HFFc6 (cell line): ENCODE results near the gene IGFBP7. TPM values are rescaled to one million over a fixed set of nuclear protein-coding genes. Genes with fewer than 3 reads are reported as not detected.
A peak's percentile ranks its signal among the peaks of the same experiment; 100 is the strongest.

Experiments
- DNase-seq: peaks from one replicate; pipeline ENCODE4 v3.0.0-alpha.2; 2018
- H3K27ac Mint-ChIP-seq: 2 replicates; pipeline ENCODE4 v1.8.0; 2020; ENCODE audit warnings: mild to moderate bottlenecking, mixed read lengths
- H3K27me3 Mint-ChIP-seq: 2 replicates; pipeline ENCODE4 v1.8.0; 2021; ENCODE audit warnings: mild to moderate bottlenecking, moderate library complexity, mixed read lengths; ENCODE audit not compliant: insufficient read depth
- H3K36me3 Mint-ChIP-seq: 2 replicates; pipeline ENCODE4 v1.8.0; 2021; ENCODE audit warnings: low read depth, mixed read lengths
- H3K4me1 Mint-ChIP-seq: 2 replicates; pipeline ENCODE4 v1.8.0; 2020; ENCODE audit warnings: low read depth, mixed read lengths
- H3K4me3 Mint-ChIP-seq: 2 replicates; pipeline ENCODE4 v1.8.0; 2020; ENCODE audit warnings: mild to moderate bottlenecking, moderate library complexity, mixed read lengths
- H3K9me3 Mint-ChIP-seq: 2 replicates; pipeline ENCODE4 v1.8.0; 2020; ENCODE audit warnings: mild to moderate bottlenecking, mixed read lengths
- total RNA-seq, 6 experiments: library from RNA; stranded (reverse); fragmentation: NEBNext Ultra II Directional; extraction: Animal tissue kit (Norgen Biotek cat#: 25700); gene quantifications; 2 replicates in 1 of 6; 3 replicates in 5 of 6; pipeline ENCODE4 v1.2.3, GENCODE V29; 2021
- TF ChIP-seq, protein P1 (sequence below): fragments of 200-600 bp; sonication (generic); IDR thresholded peaks from 2 replicates; pipeline ENCODE4 v1.5.0; 2021; ENCODE audit warnings: antibody characterized with exemption, mild to moderate bottlenecking

Gene IGFBP7
- total RNA-seq, 6 experiments from 2014 or later: 464 to 821 (median 485) TPM

DNA sequence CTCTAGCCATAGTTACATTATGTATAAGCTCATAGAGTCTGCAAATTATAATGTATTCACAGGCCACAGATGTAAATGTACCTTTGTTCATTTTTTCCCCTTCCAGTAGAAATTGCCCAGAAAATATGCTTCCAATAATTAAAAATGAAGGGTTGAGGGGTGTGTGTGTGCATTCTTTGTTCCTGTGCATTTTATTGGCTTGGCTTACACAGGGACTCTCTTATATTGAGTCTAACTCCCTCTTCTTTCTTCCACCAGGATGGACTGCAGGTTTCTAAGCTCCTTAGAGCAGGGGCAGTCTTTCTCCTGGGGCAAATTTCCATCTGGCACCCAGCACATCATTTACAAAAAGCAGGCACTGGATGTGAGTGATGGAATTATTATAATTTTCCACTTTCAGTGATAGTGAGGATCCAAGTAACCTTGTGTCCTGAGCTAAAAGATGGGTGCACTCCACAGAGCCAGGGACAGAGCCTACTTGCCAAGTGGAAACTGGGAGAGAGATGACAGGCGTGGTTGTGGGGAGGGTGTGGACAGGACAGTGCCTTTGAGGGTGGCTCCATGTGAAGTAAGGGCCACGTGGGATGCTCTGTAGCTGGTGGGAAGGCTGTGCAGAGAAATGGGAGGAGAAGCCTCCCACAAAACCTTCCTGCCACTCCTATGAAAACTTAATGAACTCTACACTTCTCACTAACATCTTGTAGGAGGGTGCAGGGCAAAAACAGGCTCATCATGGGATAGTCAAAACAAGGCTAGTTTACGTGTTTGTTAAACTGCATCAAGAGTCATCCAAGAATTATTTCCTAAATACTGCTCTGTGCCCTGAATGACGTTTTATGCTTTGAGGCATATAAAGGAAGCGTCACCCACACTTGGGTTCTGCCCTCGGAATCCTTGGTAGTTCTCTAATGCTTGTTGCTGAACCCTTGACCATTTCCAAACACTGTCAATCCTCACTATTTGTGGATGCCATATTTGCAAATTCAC, 16.0 kb downstream of the IGFBP7 start:
- peak overlapping the region; percentile 57 for H3K4me3 Mint-ChIP-seq
- no peaks in the 10 kb centered on the region for H3K9me3 Mint-ChIP-seq
- H3K4me1 Mint-ChIP-seq: peaks cover 94% of the 10 kb centered on the region
- no peak for DNase-seq
- H3K27ac Mint-ChIP-seq: peak overlapping the region; percentile 84
- TF ChIP-seq, protein P1, sequence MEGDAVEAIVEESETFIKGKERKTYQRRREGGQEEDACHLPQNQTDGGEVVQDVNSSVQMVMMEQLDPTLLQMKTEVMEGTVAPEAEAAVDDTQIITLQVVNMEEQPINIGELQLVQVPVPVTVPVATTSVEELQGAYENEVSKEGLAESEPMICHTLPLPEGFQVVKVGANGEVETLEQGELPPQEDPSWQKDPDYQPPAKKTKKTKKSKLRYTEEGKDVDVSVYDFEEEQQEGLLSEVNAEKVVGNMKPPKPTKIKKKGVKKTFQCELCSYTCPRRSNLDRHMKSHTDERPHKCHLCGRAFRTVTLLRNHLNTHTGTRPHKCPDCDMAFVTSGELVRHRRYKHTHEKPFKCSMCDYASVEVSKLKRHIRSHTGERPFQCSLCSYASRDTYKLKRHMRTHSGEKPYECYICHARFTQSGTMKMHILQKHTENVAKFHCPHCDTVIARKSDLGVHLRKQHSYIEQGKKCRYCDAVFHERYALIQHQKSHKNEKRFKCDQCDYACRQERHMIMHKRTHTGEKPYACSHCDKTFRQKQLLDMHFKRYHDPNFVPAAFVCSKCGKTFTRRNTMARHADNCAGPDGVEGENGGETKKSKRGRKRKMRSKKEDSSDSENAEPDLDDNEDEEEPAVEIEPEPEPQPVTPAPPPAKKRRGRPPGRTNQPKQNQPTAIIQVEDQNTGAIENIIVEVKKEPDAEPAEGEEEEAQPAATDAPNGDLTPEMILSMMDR: no peak
- peaks cover 59% of the 10 kb centered on the region for H3K36me3 Mint-ChIP-seq
- peaks cover 4% of the 10 kb centered on the region for H3K27me3 Mint-ChIP-seq

GRCh38 chr4:57091657-57092162, 18.5 kb downstream of the IGFBP7 start:
- no peak for DNase-seq
- peaks cover 4% of the 10 kb centered on the region for H3K27me3 Mint-ChIP-seq
- H3K9me3 Mint-ChIP-seq: no peaks in the 10 kb centered on the region
- TF ChIP-seq, protein P1: no peak
- peaks cover 70% of the 10 kb centered on the region for H3K4me1 Mint-ChIP-seq
- H3K4me3 Mint-ChIP-seq: no peak overlapping the region
- no peak overlapping the region for H3K27ac Mint-ChIP-seq
- H3K36me3 Mint-ChIP-seq: peaks cover 50% of the 10 kb centered on the region

DNA sequence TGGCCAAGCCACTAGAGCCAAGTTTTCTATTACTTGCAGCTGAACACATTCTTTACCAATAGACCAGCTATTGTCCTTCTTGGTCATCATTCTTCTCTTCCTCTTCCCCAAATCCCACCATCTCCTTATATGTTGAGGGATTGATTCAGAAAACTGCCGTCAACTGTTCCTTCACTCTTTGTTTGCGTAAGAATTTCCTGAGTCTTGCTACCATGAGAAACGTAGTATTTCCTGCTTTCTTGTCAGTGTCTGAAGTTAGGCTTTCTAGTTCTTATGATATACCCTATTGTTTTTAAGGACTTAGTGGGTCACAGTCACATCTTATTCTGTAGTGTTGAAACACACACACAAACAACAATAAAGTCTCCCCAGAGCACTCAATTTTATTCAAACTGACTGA, 20.1 kb downstream of the IGFBP7 start:
- Mint-ChIP-seq H3K9me3 (peaks cover 8% of the 10 kb centered on the region; the same call in 1 of the 2 replicates), H3K27me3 (peaks cover 4% of the 10 kb centered on the region), H3K36me3 (peaks cover 50% of the 10 kb centered on the region), H3K4me3 (no peak overlapping the region), H3K27ac (no peak overlapping the region), H3K4me1 (peaks cover 64% of the 10 kb centered on the region)
- TF ChIP-seq, protein P1: no peak
- no peak for DNase-seq

DNA sequence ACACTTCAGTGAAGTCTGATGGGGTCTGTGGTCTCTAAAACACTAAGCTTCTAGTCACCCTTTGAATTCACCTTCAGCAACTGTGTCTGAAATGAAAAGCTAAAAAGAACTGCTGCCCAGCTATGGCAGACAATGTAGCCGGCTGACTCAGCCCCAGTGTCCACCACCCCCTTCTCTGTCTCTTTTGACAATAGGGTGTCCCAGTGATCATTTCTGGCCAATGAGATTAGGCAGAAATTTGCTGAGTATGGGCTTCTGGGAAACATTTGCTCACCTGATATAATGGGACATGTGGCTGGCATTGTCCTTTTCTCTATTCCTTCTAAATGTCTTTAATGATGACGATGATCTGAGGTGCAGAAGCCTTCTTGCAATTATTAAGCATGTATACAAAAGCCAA, 20.6 kb downstream of the IGFBP7 start:
- Mint-ChIP-seq H3K27me3 (peaks cover 4% of the 10 kb centered on the region), H3K4me3 (no peak overlapping the region), H3K36me3 (peaks cover 53% of the 10 kb centered on the region), H3K4me1 (peaks cover 62% of the 10 kb centered on the region), H3K9me3 (peaks cover 10% of the 10 kb centered on the region; the same call in 1 of the 2 replicates), H3K27ac (peak overlapping the region; percentile 60)
- TF ChIP-seq, protein P1: no peak
- DNase-seq: no peak

DNA sequence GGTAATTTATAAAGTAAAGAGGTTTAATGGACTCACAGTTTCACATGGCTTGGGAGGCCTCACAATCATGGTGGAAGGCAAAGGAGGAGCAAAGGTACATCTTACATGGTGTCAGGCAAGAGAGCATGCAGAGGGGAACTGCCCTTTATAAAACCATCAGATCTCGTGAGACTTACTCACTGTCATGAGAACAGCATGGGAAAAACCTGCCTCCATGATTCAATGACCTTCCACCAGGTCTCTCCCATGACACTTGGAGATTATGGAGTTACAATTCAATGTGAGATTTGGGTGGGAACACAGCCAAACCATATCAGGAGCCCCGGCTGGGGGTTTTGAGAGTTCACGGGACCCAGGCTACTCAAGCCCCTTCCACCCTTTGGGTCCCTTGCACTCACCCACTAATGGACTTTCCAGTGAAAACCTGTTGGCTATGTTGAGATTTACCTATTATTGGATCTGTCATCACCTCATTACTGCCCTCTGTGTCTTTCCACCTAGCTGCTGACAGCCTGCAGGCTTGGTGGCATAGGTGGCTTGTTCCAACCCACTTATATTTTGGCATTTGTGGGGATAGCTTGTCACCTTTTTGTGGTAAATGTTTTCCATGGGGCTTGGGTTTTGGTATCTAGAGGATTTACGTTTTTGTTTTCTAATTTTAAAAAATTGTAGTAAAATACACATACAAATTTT, 24.0 kb downstream of the IGFBP7 start:
- peak overlapping the region; percentile 8 for H3K27ac Mint-ChIP-seq
- H3K27me3 Mint-ChIP-seq: peaks cover 4% of the 10 kb centered on the region
- TF ChIP-seq, protein P1: no peak
- peaks cover 52% of the 10 kb centered on the region for H3K36me3 Mint-ChIP-seq
- H3K4me1 Mint-ChIP-seq: peaks cover 67% of the 10 kb centered on the region
- peaks cover 10% of the 10 kb centered on the region; the same call in 1 of the 2 replicates for H3K9me3 Mint-ChIP-seq
- no peak for DNase-seq
- H3K4me3 Mint-ChIP-seq: no peak overlapping the region
